ENCODE data around the gene CLN5.
"Not testable (repeated sequence)": the region's sequence is repeated elsewhere in the genome, so short reads cannot be mapped to it uniquely, and the experiment has no call there.

Gene CLN5

GRCh38 chr13:76991796-76992547 lies at the start of gene CLN5:
Gene CLN5 (plus strand): TSS chr13:76992081. CDS start chr13:76992099, 18 bp downstream.
- DNase-seq, result peak; percentile 97

GRCh38 chr13:76942363-76942762 lies 49.5 kb upstream of the CLN5 start:
- no peak for DNase-seq

DNA sequence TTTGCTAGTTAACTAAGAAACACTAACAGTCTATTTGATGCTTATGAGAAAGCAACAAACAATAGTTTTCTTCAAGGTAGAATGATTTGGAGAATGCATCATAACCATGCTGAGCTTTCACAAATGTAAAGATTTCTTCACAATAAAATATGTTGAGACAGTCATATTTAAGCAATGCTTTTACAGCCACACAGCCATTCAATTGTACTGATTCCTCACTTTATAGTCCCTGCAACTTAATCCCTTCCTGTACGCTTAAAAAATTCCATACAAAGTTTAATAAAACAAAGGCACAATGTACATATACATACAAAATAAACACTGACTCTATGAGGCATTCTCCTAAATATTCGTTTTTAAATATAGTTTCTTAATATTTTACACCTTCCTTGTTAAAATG lies 48.2 kb upstream of the CLN5 start:
- no peak for DNase-seq

- DNase-seq, result no peak
Measured at GRCh38 chr13:76944456-76944855, 47.4 kb upstream of the CLN5 start.

- DNase-seq, result no peak
Measured at GRCh38 chr13:76948149-76948548, 43.7 kb upstream of the CLN5 start, which contains the start of gene ACOD1. Gene ACOD1 (plus strand): TSS chr13:76948511. CDS start chr13:76948559, 48 bp downstream.

DNA sequence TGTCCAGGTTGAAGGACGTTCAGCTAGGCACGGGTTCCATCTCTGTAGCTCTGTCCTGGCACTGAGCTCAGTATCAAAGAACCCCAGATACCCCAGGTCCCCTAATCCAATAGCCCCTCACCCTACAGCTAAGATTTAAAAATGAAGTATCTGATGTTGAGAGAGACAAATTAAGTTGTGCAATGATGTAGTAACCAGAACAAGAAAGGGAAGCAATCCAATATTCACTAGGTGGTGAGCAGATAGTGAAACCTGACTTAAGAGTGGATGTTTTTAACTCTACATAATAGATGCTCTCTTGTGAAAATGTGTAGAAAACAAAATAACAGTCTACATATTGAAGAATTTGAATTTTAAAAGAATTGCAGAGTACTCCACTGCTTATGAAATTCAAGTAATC lies 41.8 kb upstream of the CLN5 start:
- no peak for DNase-seq

- DNase-seq, result no peak
Measured at GRCh38 chr13:76953968-76954367, 37.9 kb upstream of the CLN5 start.

DNA sequence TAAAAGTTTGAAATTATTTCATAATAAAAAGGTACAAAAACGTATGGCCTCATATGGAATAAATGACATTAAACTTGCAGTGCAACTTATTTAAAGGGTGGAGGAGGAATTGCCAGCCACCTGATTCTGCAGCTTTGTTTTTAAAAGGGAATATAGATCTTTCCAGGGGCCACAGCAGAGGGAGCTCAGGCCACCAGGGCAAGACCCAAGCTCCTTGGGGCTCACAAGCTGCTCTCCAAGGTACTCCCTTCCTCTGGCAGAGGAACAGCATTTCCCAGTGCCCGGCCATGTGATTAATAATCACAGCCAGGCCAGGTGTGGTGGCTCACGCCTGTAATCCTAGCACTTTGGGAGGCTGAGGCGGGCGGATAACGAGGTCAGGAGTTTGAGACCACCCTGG lies 37.3 kb upstream of the CLN5 start:
- DNase-seq, result no peak

DNA sequence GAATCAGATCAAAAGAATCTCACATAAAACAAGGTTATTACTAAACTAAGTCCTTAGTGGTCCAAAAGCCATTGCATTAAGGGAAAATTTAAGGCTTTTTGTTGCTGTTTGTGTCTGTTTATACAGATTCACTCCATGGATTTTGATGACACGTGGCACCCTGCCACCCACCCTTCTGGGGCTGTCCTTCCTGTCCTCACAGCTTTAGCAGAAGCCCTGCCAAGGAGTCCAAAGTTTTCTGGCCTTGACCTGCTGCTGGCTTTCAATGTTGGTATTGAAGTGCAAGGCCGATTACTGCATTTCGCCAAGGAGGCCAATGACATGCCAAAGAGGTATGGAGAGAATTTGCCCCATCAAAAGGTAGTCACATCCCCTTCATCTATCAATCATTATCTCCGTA lies 36.7 kb upstream of the CLN5 start:
- no peak for DNase-seq

DNA sequence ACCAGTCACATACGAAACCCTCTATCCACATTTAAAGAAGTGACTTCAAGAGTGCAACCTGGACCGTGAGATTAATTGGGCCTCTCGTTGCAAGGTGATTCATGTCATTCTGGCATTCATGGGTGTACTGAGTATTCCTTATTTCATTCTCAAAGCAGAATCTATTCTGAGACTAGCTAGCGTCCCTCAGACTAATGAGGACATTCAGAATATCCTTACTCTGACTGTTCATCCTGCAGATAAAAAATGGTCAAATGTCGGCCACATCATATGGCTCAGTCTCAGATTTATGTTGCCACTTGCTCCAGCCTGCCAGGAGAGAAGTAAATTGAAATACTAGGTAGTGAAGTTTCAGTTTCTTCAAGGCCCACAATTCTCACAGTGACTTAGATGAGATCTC lies 36.2 kb upstream of the CLN5 start:
- DNase-seq, result no peak

GRCh38 chr13:76958841-76959432 lies 32.9 kb upstream of the CLN5 start:
- DNase-seq, result no peak

DNA sequence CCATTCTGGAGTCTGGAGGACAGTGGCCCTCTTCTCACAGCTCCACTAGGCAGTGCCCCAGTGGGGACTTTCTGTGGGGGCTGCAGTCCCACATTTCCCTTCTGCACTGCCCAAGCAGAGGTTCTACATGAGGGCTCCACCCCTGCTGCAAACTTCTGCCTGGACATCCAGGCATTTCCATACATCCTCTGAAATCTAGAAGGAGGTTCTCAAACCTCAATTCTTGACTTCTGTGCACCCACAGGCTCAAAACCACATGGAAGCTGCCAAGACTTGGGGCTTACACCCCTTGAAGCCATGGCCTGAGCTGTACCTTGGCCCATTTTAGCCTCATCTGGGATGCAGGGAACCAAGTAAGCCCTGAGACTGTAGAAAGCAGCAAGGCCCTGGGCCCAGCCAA lies 32.1 kb upstream of the CLN5 start:
- DNase-seq, result not testable (repeated sequence)

DNA sequence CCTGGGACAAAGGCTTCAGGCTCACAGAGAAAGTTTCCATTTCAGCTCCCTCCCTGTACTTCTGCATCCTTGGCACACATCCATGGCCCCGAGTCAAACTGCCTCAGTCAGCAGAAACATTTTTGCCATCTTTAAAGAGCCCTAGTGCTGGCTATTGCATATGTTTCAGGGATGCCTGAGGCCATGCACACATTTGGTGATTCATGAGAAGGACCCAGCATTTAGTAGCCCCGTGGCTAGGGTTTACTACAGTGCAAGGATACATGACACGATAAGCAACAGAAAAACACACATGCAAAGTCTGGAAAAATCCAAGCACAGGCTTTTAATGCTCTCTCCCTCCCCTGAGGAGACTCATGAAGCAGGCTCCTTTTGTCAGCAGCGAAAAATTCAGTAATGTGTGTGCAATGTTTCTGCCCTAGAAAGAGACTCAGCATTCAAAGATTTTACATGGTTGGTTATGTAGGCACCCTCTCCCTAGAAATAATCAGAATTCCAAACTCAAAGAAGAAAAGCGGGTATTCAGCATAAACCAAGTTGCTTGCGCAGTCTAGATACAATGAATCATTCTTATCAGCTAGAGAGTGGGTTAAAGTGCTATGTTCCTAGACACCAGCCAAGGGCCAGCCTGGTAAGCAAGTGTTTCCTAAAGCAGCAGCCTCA lies 26.0 kb upstream of the CLN5 start:
- DNase-seq, result no peak

DNA sequence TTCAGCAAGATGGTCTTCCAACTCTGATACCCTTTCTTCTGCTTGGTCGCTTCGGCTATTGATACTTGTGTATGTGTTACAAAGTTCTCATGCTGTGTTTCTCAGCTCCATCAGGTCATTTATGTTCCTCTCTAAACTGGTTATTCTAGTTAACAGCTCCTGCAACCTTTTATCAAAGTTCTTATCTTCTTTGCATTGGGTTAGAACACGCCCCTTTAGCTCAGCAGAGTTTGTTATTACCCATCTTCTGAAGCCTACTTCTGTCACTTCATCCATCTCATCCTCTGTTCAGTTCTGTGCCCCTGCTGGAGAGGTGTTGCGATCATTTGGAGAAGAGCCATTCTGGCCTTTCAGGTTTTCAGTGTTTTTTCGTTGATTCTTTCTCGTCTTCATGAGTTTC lies 24.9 kb upstream of the CLN5 start:
- no peak for DNase-seq

DNA sequence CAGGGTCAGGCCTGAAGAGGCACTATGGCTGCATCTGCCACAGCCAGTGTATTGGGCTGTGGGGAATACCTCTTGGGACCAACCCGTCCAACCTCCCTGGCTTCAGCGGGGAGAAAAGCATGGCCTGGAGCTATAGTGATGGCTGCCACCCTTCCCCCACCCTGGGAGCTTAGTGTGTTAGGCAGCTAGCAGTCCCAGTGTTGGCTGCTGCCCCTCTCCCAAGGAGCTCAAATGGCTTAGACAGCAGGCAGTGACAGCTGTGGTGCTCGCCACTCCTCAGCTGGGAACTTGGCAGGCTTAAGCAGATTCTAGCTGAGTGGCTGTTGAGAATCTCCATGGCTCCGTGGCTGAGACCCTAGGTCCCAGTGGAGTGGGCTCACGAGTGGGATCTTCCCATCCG lies 23.8 kb upstream of the CLN5 start:
- DNase-seq, result no peak

- DNase-seq, result no peak
Measured at GRCh38 chr13:76969488-76970365, 22.2 kb upstream of the CLN5 start.

DNA sequence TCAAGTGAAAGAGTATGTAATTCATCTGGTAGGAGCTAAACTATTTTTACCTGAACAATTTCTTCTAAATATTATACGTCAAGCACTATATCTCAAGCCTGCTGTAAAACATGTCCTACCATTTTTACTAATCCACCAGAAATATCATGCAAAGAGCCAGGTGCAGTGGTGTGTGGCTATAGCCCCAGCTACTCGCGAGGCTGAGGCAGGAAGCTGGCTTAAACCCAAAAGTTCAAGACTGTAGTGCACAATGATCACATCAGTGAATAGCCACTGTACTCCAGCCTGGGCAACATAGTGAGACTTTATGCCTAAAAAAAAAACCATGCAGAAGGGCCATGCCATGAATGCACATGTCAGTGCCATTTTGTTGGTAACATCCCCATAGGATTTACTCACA lies 20.7 kb upstream of the CLN5 start:
- DNase-seq, result no peak

- no peak for DNase-seq
Measured at GRCh38 chr13:76971851-76972829, 19.7 kb upstream of the CLN5 start.

GRCh38 chr13:76973920-76974617 lies 17.8 kb upstream of the CLN5 start:
- DNase-seq, result no peak

GRCh38 chr13:76974618-76974975 lies 17.3 kb upstream of the CLN5 start:
- DNase-seq, result no peak

DNA sequence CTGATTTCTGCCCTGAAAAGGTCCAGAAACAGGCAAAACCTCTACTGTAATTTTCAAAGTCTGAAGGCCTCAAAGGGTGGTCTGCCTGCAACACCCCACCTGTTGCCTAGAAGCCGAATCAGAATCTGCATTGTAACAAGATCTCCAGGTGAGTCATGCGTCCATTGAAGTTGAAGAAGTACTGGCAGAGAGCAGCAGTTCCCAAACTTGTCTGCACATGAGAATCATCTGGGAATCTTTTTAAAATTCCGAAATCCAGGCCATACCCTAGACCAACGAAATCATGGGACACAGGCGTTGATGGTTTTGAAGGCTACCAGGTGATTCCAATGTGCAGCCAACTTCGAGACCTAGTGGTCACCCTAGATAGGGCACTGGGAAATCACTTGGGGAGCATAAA lies 16.0 kb upstream of the CLN5 start:
- no peak for DNase-seq
